Cardiac fibroblast (primary cell): ENCODE results near the gene CCDC8.

ENCODE experiments used
- DNase-seq, 2 donors: peaks; one replicate each; pipeline versions ENCODE4 v3.0.0 to v3.0.0-alpha.2; 2010; ENCODE audit warnings: low read depth in 2 of 2
- H3K4me3 ChIP-seq, 2 donors: replicated peaks in 1 of 2; 1 replicate in 1 of 2; 2 replicates in 1 of 2; pipeline ENCODE4 v1.5.1; 2011; ENCODE audit warnings: low read depth in 2 of 2, low read length in 2 of 2, mild to moderate bottlenecking in 2 of 2, moderate library complexity in 1 of 2
- CTCF ChIP-seq: IDR thresholded peaks from one replicate; pipeline ENCODE4 v1.5.1; 2011; ENCODE audit warnings: low read depth, mild to moderate bottlenecking, low read length, inconsistent platforms

Gene CCDC8

DNA sequence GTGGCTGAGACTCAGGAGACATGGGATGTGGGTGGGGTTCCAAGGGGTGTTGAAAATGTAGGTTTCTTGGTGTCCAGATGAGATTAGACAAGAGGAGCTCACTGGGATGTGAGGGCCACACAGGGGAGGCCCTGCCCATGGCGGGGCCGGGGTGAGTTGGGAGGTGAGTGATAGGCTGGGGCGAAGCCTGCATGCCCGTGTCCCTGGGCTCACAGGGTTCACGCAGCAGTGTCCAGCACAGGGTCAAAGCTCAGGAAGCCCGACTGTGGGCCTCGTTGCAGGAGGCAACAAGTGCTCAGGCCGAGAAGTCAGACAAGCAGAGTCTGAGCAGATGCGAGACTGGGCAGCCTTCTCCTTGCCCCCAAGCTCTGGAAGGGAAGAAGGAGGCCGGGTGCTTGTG, 27.2 kb downstream of the CCDC8 start:
- H3K4me3 ChIP-seq, result no peak overlapping the region
- no peak for DNase-seq
- no peak for TF ChIP-seq CTCF

DNA sequence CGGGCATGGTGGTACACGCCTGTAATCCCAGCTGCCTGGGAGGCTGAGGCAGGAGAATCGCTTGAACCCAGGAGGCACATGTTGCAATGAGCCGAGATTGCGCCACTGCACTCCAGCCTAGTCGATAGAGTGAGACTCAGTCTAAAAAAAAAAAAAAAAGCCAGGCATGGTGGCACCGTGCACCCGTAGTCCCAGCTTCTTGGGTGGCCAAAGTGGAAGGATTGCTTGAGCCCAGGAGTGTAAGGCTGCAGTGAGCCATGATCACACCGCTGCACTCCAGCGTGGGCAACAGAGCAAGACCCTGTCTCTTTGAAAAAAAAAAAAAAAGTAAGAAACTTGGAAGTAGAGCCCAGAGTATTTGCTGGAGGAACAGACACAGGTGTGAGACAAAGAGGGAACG, 27.7 kb downstream of the CCDC8 start:
- no peak for TF ChIP-seq CTCF
- DNase-seq, result no peak
- no peak overlapping the region for H3K4me3 ChIP-seq

GRCh38 chr19:46384396-46384795, 29.0 kb downstream of the CCDC8 start:
- TF ChIP-seq CTCF, result no peak
- no peak for DNase-seq
- no peak overlapping the region for H3K4me3 ChIP-seq

DNA sequence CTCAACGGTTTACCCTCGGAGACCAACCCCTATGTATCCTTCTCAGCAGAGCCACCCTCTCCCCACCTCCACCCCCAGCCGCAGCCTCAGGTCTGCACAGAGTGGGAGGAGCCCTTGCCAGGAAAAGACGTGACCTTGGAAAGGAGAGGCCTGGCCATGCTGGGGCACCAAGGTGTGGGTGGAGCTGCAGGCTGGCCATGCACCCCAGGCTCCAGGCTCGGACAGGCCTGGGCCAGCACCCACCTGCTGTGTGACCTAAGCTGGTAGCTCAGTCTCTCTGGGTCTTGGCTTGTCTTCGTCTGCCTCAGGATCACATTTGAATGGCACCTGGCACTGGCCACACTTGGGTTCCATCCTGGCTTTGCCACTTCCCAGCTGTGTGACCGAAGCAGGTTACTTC, 29.5 kb downstream of the CCDC8 start:
- DNase-seq, result no peak
- no peak overlapping the region for H3K4me3 ChIP-seq
- no peak for TF ChIP-seq CTCF

DNA sequence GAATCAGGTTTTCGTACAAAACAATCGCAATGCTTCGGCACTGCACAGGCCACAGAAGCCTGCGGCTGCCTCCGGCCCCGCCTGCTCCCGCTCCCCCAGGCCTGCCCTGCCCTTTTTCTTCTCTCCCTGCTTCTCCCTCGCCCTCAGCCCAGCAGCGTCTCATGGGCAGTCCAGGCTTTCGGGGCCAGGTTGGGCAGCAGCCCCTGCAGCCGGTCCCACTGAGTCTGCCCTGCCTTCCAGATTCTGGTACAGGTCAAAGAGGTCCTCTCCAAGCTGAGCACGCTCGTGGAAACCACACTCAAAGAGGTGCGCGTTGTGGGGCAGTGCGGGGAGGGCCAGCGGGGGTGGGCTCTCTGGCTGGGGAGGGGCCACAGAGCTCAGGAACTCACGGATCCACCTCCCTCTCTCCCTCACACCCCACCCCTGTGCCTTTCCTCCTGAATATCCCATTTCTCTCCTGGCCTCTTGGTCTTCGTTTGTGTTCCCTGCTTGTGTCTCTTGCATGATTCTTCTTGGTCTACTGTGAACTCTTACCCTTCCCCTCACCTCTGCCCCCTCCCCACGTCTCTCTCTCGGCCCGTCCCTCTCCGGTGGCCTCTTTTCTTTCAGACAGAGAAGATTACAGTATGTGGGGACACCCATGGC, 30.1 kb downstream of the CCDC8 start:
- no peak for DNase-seq
- H3K4me3 ChIP-seq, result no peak overlapping the region
- TF ChIP-seq CTCF, result no peak

DNA sequence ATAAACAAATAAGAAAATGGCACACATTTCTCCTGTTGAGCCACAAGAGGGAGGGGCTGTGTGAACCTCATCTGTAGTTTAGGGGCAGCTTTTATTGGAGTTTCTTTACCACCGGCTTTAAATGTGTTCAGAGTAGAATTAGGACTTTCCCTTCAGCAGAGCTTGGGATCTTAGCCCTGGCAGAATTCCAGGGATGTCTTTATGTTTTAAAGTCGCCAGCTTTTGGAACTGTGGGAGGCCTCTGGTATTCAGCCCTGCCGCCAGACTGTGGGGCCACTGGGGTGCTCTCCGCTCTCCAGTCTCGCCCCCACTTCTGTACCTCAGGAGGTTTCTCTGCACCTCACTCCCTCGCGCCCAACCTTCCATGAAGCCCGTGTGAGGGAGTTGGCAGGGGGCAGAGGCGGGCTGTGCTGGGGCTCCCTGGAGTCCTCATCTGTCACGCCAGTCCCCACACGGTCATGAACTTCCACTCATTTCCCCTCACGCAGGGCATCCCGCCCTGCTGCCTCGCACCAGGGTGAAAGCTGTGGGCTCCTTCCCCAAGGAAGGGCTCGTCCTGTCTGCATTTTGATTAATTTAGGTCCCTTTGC, 31.5 kb downstream of the CCDC8 start:
- no peak for DNase-seq

More for the DNA sequence above, 31.5 kb downstream of the CCDC8 start:
- TF ChIP-seq CTCF, result no peak
- no peak overlapping the region for H3K4me3 ChIP-seq
